PC-3 (cell line): Measurements from ENCODE around the gene E2F8. TPM values are rescaled to one million over a fixed set of nuclear protein-coding genes. Genes with fewer than 3 reads are reported as not detected.

Experiments
- ATAC-seq: fragments of 200-7000 bp; cut with Tn5 transposase; 2 replicates; pipeline ENCODE4 v1.9.1; 2020; ENCODE audit warnings: mild to moderate bottlenecking, moderate library complexity
- BruUV-seq: library from RNA; stranded (reverse); fragments of 400-500 nt; replicated peaks from 2 replicates; lab custom pipeline; 2021; lab: Mats Ljungman, UMichigan
- CTCF ChIA-PET: fragments of 300-600 bp; sonication (Branson Sonifier 250); formaldehyde crosslinking; loops from one replicate; lab custom pipeline; 2022; ENCODE audit warnings: antibody characterized with exemption; lab: Charles Lee
- POLR2A ChIA-PET: fragments of 300-600 bp; sonication (Branson Sonifier 250); formaldehyde crosslinking; loops from one replicate; lab custom pipeline; 2022; ENCODE audit warnings: antibody characterized with exemption; ENCODE audit not compliant: unreplicated experiment; lab: Charles Lee
- DNase-seq: peaks from one replicate; pipeline ENCODE4 v3.0.0-alpha.2; 2015
- H2AFZ ChIP-seq: fragments of 300-600 bp; sonication (generic); 2 replicates; pipeline ENCODE4 v1.6.0; 2016; ENCODE audit warnings: antibody characterized with exemption, low read length
- H3F3A ChIP-seq: fragments of 300-600 bp; sonication (generic); one replicate; pipeline ENCODE4 v1.6.0; 2017; ENCODE audit warnings: antibody characterized with exemption, low read length, control low read depth, mild to moderate bottlenecking; ENCODE audit not compliant: unreplicated experiment
- H3K27ac ChIP-seq: fragments of 300-600 bp; sonication (generic); 2 replicates; pipeline ENCODE4 v1.5.1; 2016; ENCODE audit warnings: mild to moderate bottlenecking, low read length
- H3K27me3 ChIP-seq: fragments of 300-600 bp; sonication (generic); 2 replicates; pipeline ENCODE4 v1.6.1; 2016; ENCODE audit warnings: low read length, mixed read lengths
- H3K36me3 ChIP-seq: fragments of 300-600 bp; sonication (generic); 2 replicates; pipeline ENCODE4 v1.6.1; 2016; ENCODE audit warnings: low read depth, mixed run types, low read length, mixed read lengths
- H3K4me1 ChIP-seq: fragments of 300-600 bp; sonication (generic); 2 replicates; pipeline ENCODE4 v1.5.1; 2016; ENCODE audit warnings: low read length; ENCODE audit not compliant: insufficient read depth
- H3K4me2 ChIP-seq: fragments of 300-600 bp; sonication (generic); 2 replicates; pipeline ENCODE4 v1.6.0; 2016; ENCODE audit warnings: low read length
- H3K4me3 ChIP-seq: fragments of 300-600 bp; sonication (generic); 2 replicates; pipeline ENCODE4 v1.5.1; 2016; ENCODE audit warnings: mild to moderate bottlenecking, low read length, mixed read lengths
- H3K79me2 ChIP-seq: fragments of 300-600 bp; sonication (generic); 2 replicates; pipeline ENCODE4 v1.6.1; 2017; ENCODE audit warnings: low read length, mixed read lengths
- H3K9ac ChIP-seq: fragments of 300-600 bp; sonication (generic); 2 replicates; pipeline ENCODE4 v1.6.0; 2016; ENCODE audit warnings: mild to moderate bottlenecking, low read length
- H3K9me2 ChIP-seq: fragments of 300-600 bp; sonication (generic); replicated peaks from 2 replicates; pipeline ENCODE4 v1.6.1; 2016; ENCODE audit warnings: mixed run types, low read length, mixed read lengths
- H3K9me3 ChIP-seq: fragments of 300-600 bp; sonication (generic); 2 replicates; pipeline ENCODE4 v1.6.1; 2016; ENCODE audit warnings: low read length, mixed read lengths
- H4K20me1 ChIP-seq: fragments of 300-600 bp; sonication (generic); 2 replicates; pipeline ENCODE4 v1.6.1; 2016; ENCODE audit warnings: low read length, mixed read lengths
- CTCF ChIP-seq: fragments of 300-600 bp; sonication (generic); conservative IDR thresholded peaks from 2 replicates; pipeline ENCODE4 v1.5.1; 2017; ENCODE audit warnings: antibody characterized with exemption, low read depth, mild to moderate bottlenecking, low read length
- EZH2 ChIP-seq: fragments of 300-600 bp; sonication (generic); IDR thresholded peaks from one replicate; pipeline ENCODE4 v1.6.1; 2017; ENCODE audit warnings: antibody characterized with exemption, mild to moderate bottlenecking, low read length; ENCODE audit not compliant: unreplicated experiment
- EZH2phosphoT487 ChIP-seq: fragments of 300-600 bp; sonication (generic); IDR thresholded peaks from 2 replicates; pipeline ENCODE4 v1.6.1; 2018; ENCODE audit warnings: mild to moderate bottlenecking, antibody characterized with exemption, low read length, borderline replicate concordance
- intact Hi-C: fragments of 100-400 bp; cut with micrococcal nuclease; formaldehyde crosslinking; loops from 2 replicates; pipeline ENCODE4 v1.9.0; 2023
- total RNA-seq: library from RNA; depleted of rRNA; stranded (reverse); fragments of >200 nt; gene quantifications from 2 replicates; pipeline ENCODE4 v1.2.3, GENCODE V29; 2014

The E2F8 gene
- total RNA-seq, 1 experiment from 2014 or later = 11.9 TPM

GRCh38 chr11:19253817-19254216 is 13.1 kb upstream of the E2F8 start:
- Histone ChIP-seq H2AFZ (no peak overlapping the region), H3K4me2 (no peak overlapping the region), H3K27me3 (no peaks in the 10 kb centered on the region), H3K4me1 (no peaks in the 10 kb centered on the region), H3K9me2 (no peaks in the 10 kb centered on the region), H3K27ac (no peak overlapping the region), H4K20me1 (no peaks in the 10 kb centered on the region), H3K4me3 (no peak overlapping the region), H3K9ac (no peak overlapping the region), H3K79me2 (no peaks in the 10 kb centered on the region), H3K36me3 (no peaks in the 10 kb centered on the region), H3F3A (no peaks in the 10 kb centered on the region), H3K9me3 (no peaks in the 10 kb centered on the region)
- POLR2A ChIA-PET = no interaction called here
- DNase-seq (no peak), ATAC-seq (no peak)
- TF ChIP-seq CTCF (no peak), EZH2phosphoT487 (no peak), EZH2 (no peak)
- CTCF ChIA-PET = no interaction called here
- no TSS peak for BruUV-seq
- intact Hi-C loops = no loop called here

- no peaks in the 10 kb centered on the region for H3K27me3 ChIP-seq
- H4K20me1 ChIP-seq = no peaks in the 10 kb centered on the region
- no peak for TF ChIP-seq EZH2
- no peak for TF ChIP-seq CTCF
- no peak for TF ChIP-seq EZH2phosphoT487
- CTCF ChIA-PET = no interaction called here
- no peaks in the 10 kb centered on the region for H3K9me3 ChIP-seq
- no peaks in the 10 kb centered on the region for H3K36me3 ChIP-seq
- H3K4me2 ChIP-seq = no peak overlapping the region
- H3F3A ChIP-seq = no peaks in the 10 kb centered on the region
- POLR2A ChIA-PET = no interaction called here
- H3K4me1 ChIP-seq = no peaks in the 10 kb centered on the region
- no TSS peak for BruUV-seq
- H3K9me2 ChIP-seq = no peaks in the 10 kb centered on the region
- no peak overlapping the region for H2AFZ ChIP-seq
- ATAC-seq = no peak
- no peak overlapping the region for H3K27ac ChIP-seq
- no peak overlapping the region for H3K9ac ChIP-seq
- no peaks in the 10 kb centered on the region for H3K79me2 ChIP-seq
- no peak overlapping the region for H3K4me3 ChIP-seq
- intact Hi-C loops = no loop called here
- DNase-seq = no peak
Measured at GRCh38 chr11:19253153-19253745, 12.5 kb upstream of the E2F8 start.

- Histone ChIP-seq H3K27me3 (no peaks in the 10 kb centered on the region), H3K27ac (no peak overlapping the region), H2AFZ (no peak overlapping the region), H3K9me3 (no peaks in the 10 kb centered on the region), H3K79me2 (no peaks in the 10 kb centered on the region), H3K4me1 (no peaks in the 10 kb centered on the region), H4K20me1 (no peaks in the 10 kb centered on the region), H3K4me3 (no peak overlapping the region), H3K9me2 (no peaks in the 10 kb centered on the region), H3F3A (no peaks in the 10 kb centered on the region), H3K4me2 (no peak overlapping the region), H3K36me3 (no peaks in the 10 kb centered on the region), H3K9ac (no peak overlapping the region)
- TF ChIP-seq EZH2phosphoT487 (no peak), EZH2 (no peak), CTCF (no peak)
- intact Hi-C loops = no loop called here
- ChIA-PET CTCF (interaction anchor here (1.1 kb wide), 1 partner anchor 92 kb away, joined by 3 read pairs; no protein-coding TSS in a partner anchor), POLR2A (no interaction called here)
- no peak for DNase-seq
- ATAC-seq = no peak
- BruUV-seq = no TSS peak
Measured at GRCh38 chr11:19252394-19253152, 11.8 kb upstream of the E2F8 start.
